Measurements from ENCODE around the gene MERTK.

MERTK gene

GRCh38 chr2:111912547-111912946 lies 14.1 kb downstream of the MERTK start:
- Histone ChIP-seq H3K4me3 (no peak overlapping the region), H3K4me1 (peaks cover 8 to 61% (median 21%) of the 10 kb centered on the region in 10 experiments; a peak in 18 of 20 replicates), H3K9me3 (replicated peaks in 1 of 11) (no peaks in the 10 kb centered on the region), H3K4me2 (0 out of 22 replicates have a peak overlapping the region, but pooled peaks of 4 of the 11 experiments have one; percentile 0 to 22 (median 2)), H3K36me3 (peaks cover 0 to 59% (median 0%) of the 10 kb centered on the region in 11 experiments; a peak in 6 of 22 replicates), H3K9ac (no peak overlapping the region), H3K27ac (no peak overlapping the region), H3K27me3 (no peaks in the 10 kb centered on the region), H4K20me1 (peaks cover 0 to 100% (median 0%) of the 10 kb centered on the region in 11 experiments; a peak in 6 of 22 replicates)
- TF ChIP-seq Cebpa-rat (IDR thresholded peaks at IDR 0.05) = no peak

GRCh38 chr2:111917106-111917505 lies 18.7 kb downstream of the MERTK start:
- H3K9ac ChIP-seq = no peak overlapping the region
- H3K4me3 ChIP-seq = no peak overlapping the region

GRCh38 chr2:111918383-111918806 lies 20.0 kb downstream of the MERTK start:
- no peaks in the 10 kb centered on the region for H3K27me3 ChIP-seq
- H3K9me3 ChIP-seq (replicated peaks in 1 of 11) = no peaks in the 10 kb centered on the region
- no peak for TF ChIP-seq Cebpa-rat (IDR thresholded peaks at IDR 0.05)
- H3K4me2 ChIP-seq = peak overlapping the region in 2 of 11 experiments; percentile 64 to 86; a peak in 4 of 22 replicates
- H3K27ac ChIP-seq = no peak overlapping the region
- H3K4me1 ChIP-seq = peaks cover 0 to 64% (median 5%) of the 10 kb centered on the region in 10 experiments; a peak in 12 of 20 replicates
- H3K4me3 ChIP-seq = no peak overlapping the region
- H3K36me3 ChIP-seq = peaks cover 0 to 79% (median 0%) of the 10 kb centered on the region in 11 experiments; a peak in 6 of 22 replicates
- H4K20me1 ChIP-seq = peaks cover 0 to 100% (median 0%) of the 10 kb centered on the region in 11 experiments; a peak in 7 of 22 replicates
- H3K9ac ChIP-seq = no peak overlapping the region

More at GRCh38 chr2:111917106-111917505, 18.7 kb downstream of the MERTK start:
- no peak for TF ChIP-seq Cebpa-rat (IDR thresholded peaks at IDR 0.05)
- no peaks in the 10 kb centered on the region for H3K9me3 ChIP-seq (replicated peaks in 1 of 11)
- no peak overlapping the region for H3K27ac ChIP-seq
- peaks cover 0 to 61% (median 4%) of the 10 kb centered on the region in 10 experiments; a peak in 9 of 20 replicates for H3K4me1 ChIP-seq
- peak overlapping the region in 2 of 11 experiments; percentile 10 to 41; a peak in 2 of 22 replicates for H3K4me2 ChIP-seq
- peaks cover 0 to 100% (median 0%) of the 10 kb centered on the region in 11 experiments; a peak in 6 of 22 replicates for H4K20me1 ChIP-seq
- no peaks in the 10 kb centered on the region for H3K27me3 ChIP-seq
- H3K36me3 ChIP-seq = peaks cover 0 to 79% (median 0%) of the 10 kb centered on the region in 11 experiments; a peak in 6 of 22 replicates

- Histone ChIP-seq H3K27ac (no peak overlapping the region), H3K36me3 (peaks cover 0 to 84% (median 0%) of the 10 kb centered on the region in 11 experiments; a peak in 6 of 22 replicates), H3K9me3 (replicated peaks in 1 of 11) (no peaks in the 10 kb centered on the region), H4K20me1 (peaks cover 0 to 100% (median 0%) of the 10 kb centered on the region in 11 experiments; a peak in 7 of 22 replicates), H3K4me3 (no peak overlapping the region), H3K27me3 (no peaks in the 10 kb centered on the region), H3K4me1 (peaks cover 5 to 74% (median 12%) of the 10 kb centered on the region in 10 experiments; a peak in 14 of 20 replicates), H3K9ac (peak overlapping the region in 1 of 11 experiments; percentile 53; a peak in 1 of 22 replicates), H3K4me2 (peak overlapping the region in 3 of 11 experiments; percentile 59 to 86 (median 64); a peak in 6 of 22 replicates)
- TF ChIP-seq Cebpa-rat (IDR thresholded peaks at IDR 0.05) = no peak
Observed at GRCh38 chr2:111919365-111919764, 21.0 kb downstream of the MERTK start.

- Histone ChIP-seq H3K27me3 (no peaks in the 10 kb centered on the region), H4K20me1 (peaks cover 0 to 100% (median 0%) of the 10 kb centered on the region in 11 experiments; a peak in 7 of 22 replicates), H3K4me1 (peaks cover 7 to 79% (median 15%) of the 10 kb centered on the region in 10 experiments; a peak in 14 of 20 replicates), H3K36me3 (peaks cover 0 to 90% (median 0%) of the 10 kb centered on the region in 11 experiments; a peak in 6 of 22 replicates), H3K9ac (peak overlapping the region in 1 of 11 experiments; percentile 53; a peak in 1 of 22 replicates), H3K4me2 (peak overlapping the region in 4 of 11 experiments; percentile 1 to 86 (median 62); a peak in 6 of 22 replicates), H3K9me3 (replicated peaks in 1 of 11) (no peaks in the 10 kb centered on the region), H3K4me3 (no peak overlapping the region), H3K27ac (no peak overlapping the region)
- no peak for TF ChIP-seq Cebpa-rat (IDR thresholded peaks at IDR 0.05)
Observed at GRCh38 chr2:111919794-111920608, 21.6 kb downstream of the MERTK start.

GRCh38 chr2:111923276-111923804 lies 24.9 kb downstream of the MERTK start:
- no peaks in the 10 kb centered on the region for H3K9me3 ChIP-seq (replicated peaks in 1 of 11)
- no peak overlapping the region for H3K4me3 ChIP-seq
- H3K4me2 ChIP-seq = peak overlapping the region in 3 of 11 experiments; percentile 12 to 21 (median 15); a peak in 2 of 22 replicates
- H3K9ac ChIP-seq = no peak overlapping the region
- H3K27me3 ChIP-seq = no peaks in the 10 kb centered on the region
- H3K27ac ChIP-seq = no peak overlapping the region
- no peak for TF ChIP-seq Cebpa-rat (IDR thresholded peaks at IDR 0.05)
- peaks cover 0 to 98% (median 0%) of the 10 kb centered on the region in 11 experiments; a peak in 7 of 22 replicates for H4K20me1 ChIP-seq
- H3K36me3 ChIP-seq = peaks cover 0 to 87% (median 0%) of the 10 kb centered on the region in 11 experiments; a peak in 6 of 22 replicates
- H3K4me1 ChIP-seq = peaks cover 7 to 58% (median 15%) of the 10 kb centered on the region in 10 experiments; a peak in 14 of 20 replicates

GRCh38 chr2:111924617-111925107 lies 26.3 kb downstream of the MERTK start:
- peaks cover 0 to 98% (median 0%) of the 10 kb centered on the region in 11 experiments; a peak in 7 of 22 replicates for H4K20me1 ChIP-seq
- no peak overlapping the region for H3K9ac ChIP-seq
- H3K4me2 ChIP-seq = peak overlapping the region in 4 of 11 experiments; percentile 4 to 32 (median 24); a peak in 4 of 22 replicates
- H3K36me3 ChIP-seq = peaks cover 0 to 89% (median 0%) of the 10 kb centered on the region in 11 experiments; a peak in 6 of 22 replicates
- no peaks in the 10 kb centered on the region for H3K9me3 ChIP-seq (replicated peaks in 1 of 11)
- peaks cover 7 to 44% (median 19%) of the 10 kb centered on the region in 10 experiments; a peak in 16 of 20 replicates for H3K4me1 ChIP-seq
- no peak overlapping the region for H3K27ac ChIP-seq
- no peak overlapping the region for H3K4me3 ChIP-seq
- H3K27me3 ChIP-seq = no peaks in the 10 kb centered on the region
- no peak for TF ChIP-seq Cebpa-rat (IDR thresholded peaks at IDR 0.05)

- Histone ChIP-seq H4K20me1 (peaks cover 0 to 98% (median 0%) of the 10 kb centered on the region in 11 experiments; a peak in 7 of 22 replicates), H3K27ac (no peak overlapping the region), H3K4me2 (no peak overlapping the region), H3K9ac (no peak overlapping the region), H3K36me3 (peaks cover 0 to 98% (median 0%) of the 10 kb centered on the region in 11 experiments; a peak in 6 of 22 replicates), H3K27me3 (no peaks in the 10 kb centered on the region), H3K9me3 (replicated peaks in 1 of 11) (0 out of 22 replicates have a peak, but pooled peaks cover 0 to 3% (median 0%) of the 10 kb centered on the region in 11 experiments), H3K4me3 (no peak overlapping the region), H3K4me1 (peaks cover 17 to 37% (median 30%) of the 10 kb centered on the region in 10 experiments)
- no peak for TF ChIP-seq Cebpa-rat (IDR thresholded peaks at IDR 0.05)
Observed at GRCh38 chr2:111927723-111928122, 29.3 kb downstream of the MERTK start.
